HepG2 (cell line): ENCODE measurements around the gene SH2B2.

Experiments
- POLR2AphosphoS2 ChIP-seq: IDR thresholded peaks from 2 replicates; pipeline ENCODE4 v1.6.1; 2011; ENCODE audit warnings: low read depth, low read length, improper control_type of control experiment
- RAD21 ChIP-seq: fragments of 450-650 bp; formaldehyde crosslinking; IDR thresholded peaks from 2 replicates; pipeline ENCODE4 v1.5.0; 2020; ENCODE audit warnings: mild to moderate bottlenecking
- TOE1 ChIP-seq: sonication (generic); formaldehyde crosslinking; IDR thresholded peaks from 2 replicates; pipeline ENCODE4 v1.4.0; 2020; ENCODE audit warnings: mild to moderate bottlenecking, missing genetic modification reagents
- ZNF121 ChIP-seq: sonication (generic); formaldehyde crosslinking; IDR thresholded peaks from 2 replicates; pipeline ENCODE4 v1.5.0; 2020; ENCODE audit warnings: mild to moderate bottlenecking, missing genetic modification reagents

- TF ChIP-seq ZNF121 (CRISPR knock-in tag): no peak
- TF ChIP-seq POLR2AphosphoS2: no peak
- TF ChIP-seq TOE1: no peak
- TF ChIP-seq RAD21 (CRISPR knock-in tag): no peak
Observed at GRCh38 chr7:102317231-102318059, 30.8 kb downstream of the SH2B2 start.
